Activated gamma-delta T cell treated with Interleukin-2 at 50 U/mL for 16 hours (primary cell): Measurements from ENCODE around the gene VKORC1.
A peak's percentile ranks its signal among the peaks of the same experiment; 100 is the strongest.

Experiments used
- DNase-seq: peaks from one replicate; pipeline ENCODE4 v3.0.0-alpha.2; 2020

VKORC1 gene

DNA sequence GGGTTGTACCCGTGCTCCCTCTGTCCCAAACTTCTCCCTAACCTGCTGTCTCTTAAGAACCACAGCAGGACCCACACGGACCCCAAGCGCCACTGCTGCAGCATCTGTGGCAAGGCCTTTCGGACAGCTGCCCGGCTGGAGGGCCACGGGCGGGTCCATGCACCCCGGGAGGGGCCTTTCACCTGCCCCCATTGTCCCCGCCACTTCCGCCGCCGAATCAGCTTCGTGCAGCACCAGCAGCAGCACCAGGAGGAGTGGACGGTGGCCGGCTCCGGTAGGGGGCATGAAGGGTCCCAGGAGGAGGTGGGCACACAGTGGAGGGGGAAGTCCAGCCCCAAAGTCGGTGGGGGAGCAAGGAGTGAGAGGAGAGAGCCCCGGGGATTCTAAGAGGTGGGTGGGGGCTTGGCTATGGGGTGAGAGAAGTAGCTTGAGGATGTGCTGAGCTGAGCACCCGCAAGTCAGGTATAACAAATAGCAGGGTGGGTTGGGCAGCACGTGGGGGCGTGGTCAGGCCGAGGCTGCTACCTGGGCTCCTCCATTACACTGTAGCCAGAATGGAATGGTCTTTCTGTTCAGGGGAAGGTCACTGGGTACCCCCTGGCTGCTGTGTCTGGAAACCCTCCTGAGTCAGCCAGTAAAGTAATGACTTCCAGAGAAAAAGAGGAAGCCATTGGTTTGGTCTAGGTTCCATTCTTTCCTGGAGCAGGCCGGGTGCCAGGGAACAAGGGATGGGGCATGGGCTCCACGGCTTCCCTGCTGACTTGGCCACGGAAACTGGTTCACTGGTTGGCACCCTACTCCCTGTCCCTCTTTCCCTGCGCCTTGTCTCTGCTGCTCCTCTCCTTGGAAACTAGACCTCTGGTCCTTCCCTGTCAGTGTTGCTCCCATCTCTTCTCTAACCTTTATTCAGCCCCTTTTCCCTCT lies 12.9 kb downstream of the VKORC1 start:
- DNase-seq: no peak

DNA sequence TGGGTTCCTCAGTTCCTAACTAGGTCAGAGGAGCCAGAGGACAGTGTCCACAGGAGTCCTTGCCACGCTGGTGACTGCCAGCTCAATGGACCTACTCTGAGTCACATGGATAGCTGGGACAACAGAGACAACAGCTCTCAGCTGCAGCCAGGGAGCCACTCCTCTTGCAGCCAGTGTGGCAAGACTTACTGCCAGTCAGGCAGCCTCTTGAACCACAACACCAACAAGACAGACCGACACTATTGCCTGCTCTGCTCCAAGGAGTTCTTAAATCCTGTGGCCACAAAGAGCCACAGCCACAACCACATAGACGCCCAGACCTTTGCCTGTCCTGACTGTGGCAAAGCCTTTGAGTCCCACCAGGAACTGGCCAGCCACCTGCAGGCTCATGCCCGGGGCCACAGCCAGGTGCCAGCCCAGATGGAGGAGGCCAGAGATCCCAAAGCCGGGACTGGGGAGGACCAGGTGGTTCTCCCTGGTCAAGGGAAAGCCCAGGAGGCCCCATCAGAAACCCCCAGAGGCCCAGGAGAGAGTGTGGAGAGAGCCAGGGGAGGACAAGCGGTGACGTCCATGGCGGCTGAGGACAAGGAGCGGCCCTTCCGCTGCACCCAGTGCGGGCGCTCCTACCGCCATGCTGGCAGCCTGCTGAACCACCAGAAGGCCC lies 13.7 kb downstream of the VKORC1 start:
- DNase-seq: no peak

DNA sequence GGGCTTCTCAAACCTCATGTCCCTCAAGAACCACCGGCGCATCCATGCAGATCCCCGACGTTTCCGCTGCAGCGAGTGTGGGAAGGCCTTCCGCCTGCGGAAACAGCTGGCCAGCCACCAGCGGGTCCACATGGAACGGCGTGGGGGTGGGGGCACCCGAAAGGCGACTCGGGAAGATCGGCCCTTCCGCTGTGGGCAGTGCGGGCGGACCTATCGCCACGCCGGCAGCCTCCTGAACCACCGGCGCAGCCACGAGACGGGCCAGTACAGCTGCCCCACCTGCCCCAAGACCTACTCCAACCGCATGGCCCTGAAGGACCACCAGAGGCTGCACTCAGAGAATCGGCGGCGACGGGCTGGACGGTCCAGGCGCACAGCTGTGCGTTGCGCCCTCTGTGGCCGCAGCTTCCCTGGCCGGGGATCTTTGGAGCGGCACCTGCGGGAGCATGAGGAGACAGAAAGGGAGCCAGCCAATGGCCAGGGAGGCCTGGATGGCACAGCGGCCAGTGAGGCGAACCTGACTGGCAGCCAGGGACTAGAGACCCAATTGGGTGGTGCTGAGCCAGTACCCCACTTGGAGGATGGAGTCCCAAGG lies 14.5 kb downstream of the VKORC1 start:
- no peak for DNase-seq

DNA sequence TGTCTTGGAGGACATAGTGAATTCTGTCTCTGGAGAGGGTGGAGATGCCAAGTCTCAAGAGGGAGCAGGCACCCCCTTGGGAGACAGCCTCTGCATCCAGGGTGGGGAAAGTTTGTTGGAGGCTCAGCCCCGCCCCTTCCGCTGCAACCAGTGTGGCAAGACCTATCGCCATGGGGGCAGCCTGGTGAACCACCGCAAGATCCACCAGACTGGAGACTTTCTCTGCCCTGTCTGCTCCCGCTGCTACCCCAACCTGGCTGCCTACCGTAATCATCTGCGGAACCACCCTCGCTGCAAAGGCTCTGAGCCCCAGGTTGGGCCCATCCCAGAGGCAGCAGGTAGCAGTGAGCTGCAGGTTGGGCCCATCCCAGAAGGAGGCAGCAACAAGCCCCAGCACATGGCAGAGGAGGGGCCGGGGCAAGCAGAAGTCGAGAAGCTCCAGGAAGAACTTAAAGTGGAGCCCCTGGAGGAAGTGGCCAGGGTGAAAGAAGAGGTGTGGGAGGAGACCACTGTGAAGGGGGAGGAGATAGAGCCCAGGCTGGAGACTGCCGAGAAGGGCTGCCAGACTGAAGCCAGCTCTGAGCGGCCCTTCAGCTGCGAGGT lies 15.2 kb downstream of the VKORC1 start:
- no peak for DNase-seq

DNA sequence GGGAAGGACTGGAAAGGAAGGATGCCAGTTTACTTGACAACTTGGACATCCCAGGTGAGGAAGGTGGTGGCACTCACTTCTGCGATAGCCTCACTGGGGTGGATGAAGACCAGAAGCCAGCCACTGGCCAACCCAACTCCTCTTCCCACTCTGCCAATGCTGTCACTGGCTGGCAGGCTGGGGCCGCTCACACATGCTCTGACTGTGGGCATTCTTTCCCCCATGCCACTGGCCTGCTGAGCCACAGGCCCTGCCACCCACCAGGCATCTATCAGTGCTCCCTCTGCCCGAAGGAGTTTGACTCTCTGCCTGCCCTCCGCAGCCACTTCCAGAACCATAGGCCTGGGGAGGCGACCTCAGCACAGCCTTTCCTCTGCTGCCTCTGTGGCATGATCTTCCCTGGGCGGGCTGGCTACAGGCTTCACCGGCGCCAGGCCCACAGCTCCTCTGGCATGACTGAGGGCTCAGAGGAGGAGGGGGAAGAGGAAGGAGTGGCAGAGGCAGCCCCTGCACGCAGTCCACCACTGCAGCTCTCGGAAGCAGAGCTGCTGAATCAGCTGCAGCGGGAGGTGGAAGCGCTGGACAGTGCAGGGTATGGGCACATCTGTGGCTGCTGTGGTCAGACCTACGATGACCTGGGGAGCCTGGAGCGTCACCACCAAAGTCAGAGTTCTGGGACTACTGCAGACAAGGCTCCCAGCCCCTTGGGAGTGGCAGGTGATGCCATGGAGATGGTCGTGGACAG lies 15.8 kb downstream of the VKORC1 start:
- no peak for DNase-seq

DNA sequence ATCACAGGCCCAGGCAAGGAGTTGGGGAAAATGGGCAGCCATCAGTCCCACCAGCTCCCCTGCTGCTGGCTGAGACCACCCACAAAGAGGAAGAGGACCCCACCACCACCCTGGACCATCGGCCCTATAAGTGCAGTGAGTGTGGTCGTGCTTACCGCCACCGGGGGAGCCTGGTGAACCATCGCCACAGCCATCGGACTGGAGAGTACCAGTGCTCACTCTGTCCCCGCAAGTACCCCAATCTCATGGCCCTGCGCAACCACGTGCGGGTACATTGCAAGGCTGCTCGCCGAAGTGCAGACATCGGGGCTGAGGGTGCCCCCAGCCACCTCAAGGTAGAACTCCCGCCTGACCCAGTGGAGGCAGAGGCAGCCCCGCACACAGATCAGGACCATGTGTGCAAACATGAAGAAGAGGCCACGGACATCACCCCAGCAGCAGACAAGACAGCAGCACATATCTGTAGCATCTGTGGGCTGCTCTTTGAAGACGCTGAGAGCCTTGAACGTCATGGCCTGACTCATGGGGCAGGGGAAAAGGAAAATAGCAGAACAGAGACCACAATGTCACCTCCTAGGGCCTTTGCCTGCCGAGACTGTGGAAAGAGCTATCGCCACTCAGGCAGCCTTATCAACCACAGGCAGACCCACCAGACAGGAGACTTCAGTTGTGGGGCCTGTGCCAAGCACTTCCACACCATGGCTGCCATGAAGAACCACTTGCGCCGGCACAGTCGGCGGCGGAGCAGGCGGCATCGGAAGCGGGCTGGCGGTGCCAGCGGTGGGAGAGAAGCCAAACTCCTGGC lies 16.8 kb downstream of the VKORC1 start:
- DNase-seq: no peak

DNA sequence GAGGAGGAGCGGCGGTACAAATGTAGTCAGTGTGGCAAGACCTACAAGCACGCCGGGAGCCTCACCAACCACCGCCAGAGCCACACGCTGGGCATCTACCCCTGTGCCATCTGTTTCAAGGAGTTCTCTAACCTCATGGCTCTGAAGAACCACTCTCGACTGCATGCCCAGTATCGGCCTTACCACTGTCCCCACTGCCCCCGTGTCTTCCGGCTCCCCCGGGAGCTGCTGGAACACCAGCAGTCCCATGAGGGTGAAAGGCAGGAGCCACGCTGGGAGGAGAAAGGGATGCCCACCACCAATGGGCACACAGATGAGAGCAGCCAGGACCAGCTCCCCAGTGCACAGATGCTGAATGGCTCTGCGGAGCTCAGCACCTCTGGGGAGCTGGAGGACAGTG lies 17.6 kb downstream of the VKORC1 start:
- no peak for DNase-seq

DNA sequence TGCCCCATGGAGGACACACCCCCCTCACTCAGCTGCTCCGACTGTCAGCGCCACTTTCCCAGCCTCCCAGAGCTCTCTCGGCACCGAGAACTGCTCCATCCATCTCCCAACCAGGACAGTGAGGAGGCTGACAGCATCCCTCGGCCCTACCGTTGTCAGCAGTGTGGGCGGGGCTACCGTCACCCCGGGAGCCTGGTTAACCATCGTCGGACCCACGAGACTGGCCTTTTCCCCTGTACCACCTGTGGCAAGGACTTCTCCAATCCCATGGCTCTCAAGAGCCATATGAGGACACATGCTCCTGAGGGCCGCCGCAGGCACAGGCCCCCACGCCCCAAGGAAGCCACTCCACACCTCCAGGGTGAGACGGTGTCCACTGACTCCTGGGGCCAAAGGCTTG lies 18.3 kb downstream of the VKORC1 start:
- no peak for DNase-seq

DNA sequence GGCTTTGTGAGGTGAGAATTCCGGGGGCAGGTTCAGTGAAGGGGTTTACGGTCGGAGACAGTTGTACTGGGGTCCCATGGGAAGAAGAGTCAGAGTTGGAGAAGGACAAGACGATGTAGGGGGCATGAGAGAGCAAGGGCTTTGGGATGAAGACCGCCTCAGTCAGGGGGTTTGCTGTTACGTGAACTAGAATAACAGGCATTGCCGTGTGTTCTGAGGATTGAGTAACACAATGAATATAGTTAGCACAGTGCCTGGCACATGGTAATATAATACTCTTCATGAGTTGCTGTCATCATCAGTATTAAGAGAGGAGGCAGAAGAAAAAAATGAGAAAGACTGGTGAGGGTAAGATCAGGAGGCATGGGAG lies 19.8 kb downstream of the VKORC1 start:
- DNase-seq: no peak

DNA sequence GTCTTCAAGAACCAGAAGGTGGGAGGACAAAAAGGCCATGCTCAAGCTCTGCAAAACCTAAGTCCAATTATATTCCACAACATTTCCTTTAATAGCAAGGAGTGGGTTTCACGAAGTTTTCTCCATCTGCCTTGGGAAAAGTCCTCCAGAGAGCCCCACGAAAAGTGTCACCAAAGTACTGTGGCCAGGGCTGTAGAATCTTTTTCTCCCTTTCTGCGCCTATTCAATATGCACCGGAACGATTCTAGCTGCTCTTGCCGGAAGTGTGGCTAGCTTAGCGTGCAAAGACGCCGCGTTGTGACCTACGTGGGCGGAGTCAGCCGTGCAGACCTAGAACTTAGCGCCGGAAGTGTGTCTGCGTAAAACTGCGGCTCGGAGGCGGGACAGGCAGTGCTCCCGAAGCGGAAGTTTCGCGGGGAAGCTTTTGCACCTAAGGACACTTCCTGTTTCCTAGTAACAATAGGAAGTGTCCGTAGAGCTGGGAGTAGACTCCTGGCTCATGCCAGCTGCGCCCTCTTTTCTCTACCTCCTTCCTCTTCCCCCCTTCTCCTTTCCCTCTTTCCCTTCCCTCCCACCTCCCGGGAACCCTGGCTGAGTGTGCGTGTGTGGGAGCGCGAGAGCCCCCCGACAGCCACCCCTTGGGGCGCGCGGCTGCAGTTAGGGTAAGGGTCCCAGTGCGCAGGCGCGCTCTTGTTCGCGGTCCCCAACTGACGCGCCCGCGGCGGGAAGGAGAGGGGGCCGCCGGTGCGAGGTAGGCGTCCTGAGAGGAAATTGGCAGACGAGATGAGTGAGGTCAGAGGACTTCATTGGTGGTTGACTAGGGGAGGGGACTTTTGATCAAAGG lies 20.4 kb downstream of the VKORC1 start, which contains the start of the genes ZNF646 and ZNF668:
ZNF646 (plus strand) TSS at position 453 of the 844 bp plus-strand sequence. CDS start 1,903 bp downstream, outside the sequence.
ZNF668 (minus strand) TSS at position 271 of the 844 bp plus-strand sequence. CDS start 9,781 bp downstream, outside the sequence.
- peak; percentile 97 for DNase-seq

DNA sequence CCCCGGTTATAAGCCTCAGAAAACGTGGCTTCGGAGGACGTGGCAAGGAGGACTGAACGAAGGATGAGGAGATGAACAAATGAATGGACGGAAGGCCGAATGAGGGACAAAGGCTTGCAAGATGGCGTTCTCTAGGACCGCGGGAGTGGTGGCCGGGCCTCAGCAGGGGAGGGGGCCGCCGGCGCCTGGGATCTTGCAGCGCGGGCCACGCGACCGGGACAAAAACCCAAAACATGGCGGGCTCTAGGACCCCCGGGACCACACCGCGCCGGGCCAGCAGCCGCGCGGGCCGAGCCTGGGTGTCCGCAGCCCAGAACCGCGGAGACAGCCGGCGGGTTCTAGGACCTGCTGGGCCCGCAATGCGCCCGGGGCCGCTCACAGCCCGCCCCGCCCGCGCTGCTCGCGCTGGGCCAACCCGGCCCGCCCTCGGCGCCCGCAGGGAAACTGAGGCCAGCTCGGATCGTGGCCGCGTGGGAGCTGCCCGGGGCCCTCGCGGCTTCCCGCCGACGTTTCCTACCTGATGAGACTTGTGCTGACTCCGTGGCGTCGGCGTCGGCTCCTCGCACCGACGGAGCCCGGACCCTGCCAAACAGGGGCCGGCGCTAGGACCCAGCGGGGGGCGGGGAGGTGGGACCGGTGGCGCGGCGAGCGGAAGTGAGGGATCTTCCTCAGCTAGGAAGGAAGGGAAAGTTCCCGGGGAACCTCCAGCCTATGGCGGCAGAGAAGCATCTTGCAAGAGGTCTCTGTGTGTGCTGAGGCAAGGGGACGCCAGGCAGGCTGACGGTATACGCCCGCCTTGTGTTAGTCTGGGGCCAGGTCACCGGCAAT lies 21.2 kb downstream of the VKORC1 start:
- peak; percentile 82 for DNase-seq

DNA sequence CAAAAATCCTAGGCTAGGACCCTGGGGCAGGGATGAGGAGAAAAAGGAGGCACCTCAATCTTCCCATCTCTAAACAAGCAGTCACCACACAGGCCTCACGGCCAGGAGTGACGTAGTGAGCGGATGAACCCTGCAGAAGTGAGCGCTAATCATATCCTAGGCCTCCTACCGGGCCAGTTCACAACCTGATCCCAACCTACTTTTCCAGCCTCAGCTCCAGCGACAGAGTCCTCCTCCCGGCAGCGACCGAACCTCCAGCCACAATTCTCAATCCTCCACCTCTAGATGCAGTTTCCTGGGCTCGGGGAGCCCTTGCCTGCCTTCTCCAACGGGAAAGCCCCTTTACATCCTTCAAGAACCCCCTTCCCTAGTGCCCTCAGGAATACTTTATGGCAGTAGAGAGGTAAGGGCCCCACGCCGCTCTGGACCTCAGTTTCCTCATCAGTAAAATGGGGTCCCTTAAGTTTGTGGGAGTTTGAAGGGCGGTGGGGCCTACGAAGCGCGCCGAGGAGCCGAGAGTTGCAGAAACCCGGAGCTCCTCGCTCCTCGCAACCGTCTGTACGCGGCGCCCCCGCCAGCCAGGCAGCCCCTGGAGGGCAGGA lies 22.0 kb downstream of the VKORC1 start:
- DNase-seq: no peak

DNA sequence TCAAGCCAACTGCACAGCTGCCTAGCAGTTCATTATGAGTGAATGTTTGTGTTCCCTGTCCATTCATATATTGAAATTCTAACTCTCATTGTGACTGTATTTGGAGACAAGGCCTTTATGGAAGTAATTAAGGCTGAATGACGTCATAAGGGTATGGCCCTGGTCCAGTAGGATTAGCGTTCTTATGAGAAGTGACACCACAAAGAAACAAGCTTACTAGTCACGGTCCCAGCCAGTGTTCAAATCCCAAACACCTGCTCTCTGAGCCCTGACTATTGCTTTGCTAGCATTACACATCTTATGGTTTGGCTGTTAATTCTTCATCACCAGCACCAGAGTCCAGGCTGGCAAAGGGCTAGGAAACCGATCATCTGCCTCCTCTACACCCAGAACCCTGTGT lies 22.7 kb downstream of the VKORC1 start:
- DNase-seq: no peak

DNA sequence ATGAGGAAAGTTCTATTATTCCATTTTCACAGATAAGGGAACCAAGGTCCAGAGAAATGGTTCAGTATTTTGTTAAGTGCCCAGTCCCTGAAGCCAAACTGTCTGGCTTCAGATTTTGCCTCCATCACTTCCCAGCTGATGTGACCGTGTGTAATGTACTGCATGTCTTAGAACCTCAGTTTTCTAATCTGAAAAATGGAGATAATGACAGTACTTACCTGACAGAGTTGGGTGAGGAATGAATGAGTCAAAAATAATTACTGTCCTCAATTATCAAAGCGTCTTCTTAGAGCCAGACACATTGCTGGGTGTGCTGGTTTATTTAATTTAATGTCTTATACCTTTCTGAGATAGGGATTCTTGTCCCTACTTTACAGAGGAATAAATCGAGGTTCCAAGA lies 27.3 kb downstream of the VKORC1 start:
- no peak for DNase-seq

DNA sequence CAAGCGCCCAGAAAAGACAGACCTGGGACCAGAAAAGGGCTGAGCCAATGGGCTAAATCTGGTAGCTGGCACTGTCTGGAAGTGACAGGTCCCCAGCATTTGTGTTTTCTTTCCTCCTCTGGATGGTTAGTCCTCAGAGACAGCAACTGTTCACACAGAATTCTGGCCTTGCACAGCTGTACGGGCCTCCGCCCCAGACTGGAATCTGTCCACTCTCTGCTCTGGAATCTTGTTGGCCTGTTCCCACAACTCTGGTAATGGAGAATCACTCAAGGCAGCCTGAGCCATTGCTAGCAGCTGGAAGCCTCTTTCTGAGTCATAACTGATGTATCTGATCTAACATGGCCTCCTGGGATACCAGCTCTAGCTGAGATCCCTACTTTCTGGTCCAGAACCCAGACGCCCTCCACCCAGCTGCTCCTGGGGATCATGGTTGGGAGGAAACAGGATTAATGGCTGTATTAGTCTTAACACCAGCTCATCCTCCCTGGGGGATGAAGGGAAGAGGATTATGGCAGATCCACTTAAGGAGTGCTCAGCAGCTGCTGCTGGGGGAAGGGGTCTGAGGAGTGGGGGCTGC lies 29.6 kb downstream of the VKORC1 start:
- no peak for DNase-seq

DNA sequence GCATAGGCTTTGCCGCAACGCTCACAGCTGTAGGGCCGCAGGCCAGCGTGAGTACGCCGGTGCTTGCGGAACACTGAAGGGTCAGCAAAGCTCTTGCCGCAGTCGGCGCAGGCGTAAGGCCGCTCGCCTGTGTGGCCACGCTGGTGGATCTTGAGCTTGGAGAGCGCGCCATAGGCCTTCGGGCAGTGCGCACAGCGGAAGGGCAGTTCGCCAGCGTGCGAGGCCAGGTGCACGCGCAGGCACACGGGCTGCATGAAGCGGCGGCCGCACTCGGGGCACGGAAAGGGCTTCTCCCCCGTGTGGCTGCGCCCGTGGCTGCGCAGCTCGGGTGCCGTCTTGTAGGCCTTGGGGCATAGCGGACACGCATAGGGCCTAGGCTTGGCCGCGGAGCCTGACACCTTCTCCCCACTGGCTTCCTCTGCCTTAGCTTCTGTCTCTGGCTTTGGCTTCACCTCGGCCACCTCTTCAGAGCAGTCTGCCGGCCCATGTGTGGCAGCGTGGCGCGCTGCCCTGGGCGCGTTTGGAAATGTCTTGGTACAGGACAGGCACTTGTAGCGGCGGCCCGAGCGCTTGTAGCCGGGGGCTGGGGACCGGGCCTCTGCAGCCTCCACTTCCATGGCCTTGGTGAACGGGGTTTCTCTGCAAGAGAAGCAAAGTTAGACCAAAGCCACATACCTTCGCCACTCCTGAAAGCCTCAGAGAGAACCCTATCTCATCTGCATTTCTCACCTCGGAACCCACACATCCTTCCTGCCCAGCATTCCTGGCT lies 30.6 kb downstream of the VKORC1 start:
- peak; percentile 26 for DNase-seq

DNA sequence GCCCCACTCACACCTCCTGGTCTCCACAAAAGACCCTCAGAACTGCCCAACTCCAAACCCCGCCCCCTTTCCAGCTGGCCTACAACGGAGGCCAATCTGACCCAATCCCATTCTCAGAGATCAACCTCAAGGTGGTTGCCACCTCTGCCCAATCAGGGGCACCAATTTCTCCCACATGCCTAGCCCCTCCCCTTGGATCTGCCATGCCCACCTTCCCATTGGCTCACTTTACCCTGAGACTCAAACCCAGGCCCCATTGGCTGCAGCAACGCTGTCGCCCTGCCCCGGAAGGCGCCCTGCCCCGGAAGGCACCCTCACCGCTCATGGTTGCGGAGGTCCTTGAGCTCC lies 31.1 kb downstream of the VKORC1 start:
- no peak for DNase-seq

DNA sequence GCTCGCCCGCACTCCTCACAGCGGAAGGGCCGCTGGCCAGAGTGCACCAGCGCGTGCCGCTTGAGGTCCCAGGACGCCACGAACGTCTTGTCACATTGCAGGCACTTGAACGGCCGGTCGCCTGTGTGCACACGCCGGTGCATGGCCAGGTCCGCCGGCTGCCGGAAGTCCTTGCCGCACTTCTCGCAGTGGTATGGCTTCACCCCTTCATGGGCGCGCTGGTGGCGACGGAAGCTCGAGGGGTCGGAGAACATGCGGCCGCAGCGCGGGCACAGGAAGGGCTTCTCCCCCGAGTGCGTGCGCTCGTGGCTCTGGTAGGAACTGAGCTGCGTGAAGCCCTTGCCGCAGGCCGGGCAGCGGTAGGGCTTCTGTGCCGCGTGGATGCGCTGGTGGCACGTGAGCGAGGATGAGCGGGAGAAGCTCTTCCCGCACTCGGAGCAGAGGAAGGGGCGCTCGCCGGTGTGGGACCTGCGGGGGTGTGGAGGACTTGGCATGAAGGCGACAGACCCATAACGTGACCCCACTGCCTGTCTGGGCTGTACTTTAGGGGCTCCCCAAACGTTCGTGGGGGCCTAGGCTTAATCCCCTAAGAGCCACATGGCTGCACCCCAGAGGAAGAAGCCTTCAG lies 32.7 kb downstream of the VKORC1 start:
- no peak for DNase-seq
